GM21825 (cell line): ENCODE measurements around the gene SH3RF3.
"Not testable (repeated sequence)": the region's sequence is repeated elsewhere in the genome, so short reads cannot be mapped to it uniquely, and the experiment has no call there.

Source experiments
- ATAC-seq: cut with Tn5 transposase; IDR thresholded peaks from one replicate; pipeline ENCODE4 v1.9.1; 2021; ENCODE audit warnings: mild to moderate bottlenecking, moderate library complexity; ENCODE audit not compliant: unreplicated experiment

The SH3RF3 gene

DNA sequence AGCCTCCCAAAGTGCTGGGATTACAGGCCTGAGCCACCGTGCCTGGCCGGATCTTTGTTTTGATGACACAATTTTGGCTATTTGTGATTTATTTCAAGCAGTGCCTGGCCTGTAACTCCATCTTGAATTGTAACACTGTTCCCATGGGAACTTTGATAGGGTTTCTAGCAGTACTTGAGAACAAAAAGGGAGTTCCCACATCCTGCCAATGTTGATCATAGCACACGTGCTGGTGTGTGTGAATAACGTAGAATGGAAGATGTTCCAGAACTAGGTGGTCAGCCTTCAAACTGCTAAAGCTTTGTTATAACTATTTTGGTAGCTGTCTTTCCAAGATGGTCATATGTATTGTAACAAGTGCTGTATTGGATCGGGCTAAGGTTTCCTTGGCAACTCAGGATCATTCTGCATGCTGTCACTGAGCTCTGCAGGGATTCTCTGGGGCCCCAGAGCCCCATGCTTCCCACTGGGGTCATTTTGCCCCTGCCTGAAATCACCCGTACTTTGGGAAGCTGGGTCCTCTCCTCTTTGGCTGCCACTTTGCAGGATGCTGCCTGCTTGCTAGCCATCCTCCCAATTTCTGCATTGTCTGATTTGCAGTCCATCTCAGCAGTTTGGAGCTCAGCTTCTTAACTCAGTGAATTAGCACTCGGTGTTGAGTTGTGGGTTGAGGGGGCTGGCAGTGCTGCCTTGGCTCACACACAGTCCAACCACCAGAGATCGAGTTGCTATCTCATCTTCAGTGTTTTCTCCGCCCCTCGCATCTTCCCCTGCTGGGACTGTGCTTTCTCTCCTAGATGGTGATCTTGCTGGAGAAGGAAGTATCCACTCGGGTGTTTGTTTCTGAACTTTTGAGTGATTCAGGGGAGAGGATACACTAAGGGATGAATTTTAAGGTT is 26.8 kb downstream of the SH3RF3 start:
- no peak for ATAC-seq

DNA sequence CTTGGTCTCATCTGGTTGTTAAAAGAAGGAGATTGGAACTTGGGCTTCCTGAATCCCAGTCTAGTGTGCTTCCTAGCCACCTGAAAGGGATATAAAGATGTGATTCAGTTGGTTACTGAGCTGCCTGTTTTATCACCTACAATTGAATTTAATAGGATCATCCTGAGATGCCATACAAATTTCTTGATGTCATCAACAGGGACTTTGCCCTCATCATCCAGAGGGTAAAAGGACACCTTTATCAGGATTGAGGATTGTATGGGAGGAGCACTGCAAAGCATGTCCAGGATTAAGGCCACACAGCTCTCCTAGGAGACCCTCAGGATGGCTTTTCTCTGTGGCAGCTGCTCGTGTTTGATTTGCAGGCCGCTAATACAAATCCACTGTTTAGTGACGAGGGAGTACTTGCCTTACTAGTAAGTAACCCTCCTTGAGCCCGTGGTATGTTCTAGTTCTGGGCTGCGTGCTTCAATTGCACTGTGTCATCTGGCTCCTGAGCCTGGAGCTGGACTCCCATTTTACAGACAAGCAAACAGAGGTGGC is 28.6 kb downstream of the SH3RF3 start:
- no peak for ATAC-seq

DNA sequence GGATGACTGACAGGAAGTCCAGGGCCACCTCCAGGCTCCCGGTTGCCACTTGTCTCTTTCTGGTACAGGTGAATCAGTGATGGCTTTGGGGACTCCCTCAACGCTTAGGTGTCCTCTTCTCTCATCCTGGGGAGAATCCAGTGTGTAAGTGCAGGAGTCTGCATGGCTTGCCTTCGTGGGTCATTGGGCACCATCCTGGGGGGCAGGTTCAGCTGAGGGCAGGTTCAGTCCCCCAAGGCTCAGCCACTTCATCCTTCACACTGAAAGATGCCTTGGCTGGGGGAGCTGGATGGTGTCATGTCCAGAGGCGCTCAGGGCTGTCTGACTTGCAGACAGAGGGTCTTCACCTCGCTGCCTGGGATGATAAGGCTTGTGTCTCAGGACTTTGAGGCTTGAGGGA is 29.2 kb downstream of the SH3RF3 start:
- no peak for ATAC-seq

DNA sequence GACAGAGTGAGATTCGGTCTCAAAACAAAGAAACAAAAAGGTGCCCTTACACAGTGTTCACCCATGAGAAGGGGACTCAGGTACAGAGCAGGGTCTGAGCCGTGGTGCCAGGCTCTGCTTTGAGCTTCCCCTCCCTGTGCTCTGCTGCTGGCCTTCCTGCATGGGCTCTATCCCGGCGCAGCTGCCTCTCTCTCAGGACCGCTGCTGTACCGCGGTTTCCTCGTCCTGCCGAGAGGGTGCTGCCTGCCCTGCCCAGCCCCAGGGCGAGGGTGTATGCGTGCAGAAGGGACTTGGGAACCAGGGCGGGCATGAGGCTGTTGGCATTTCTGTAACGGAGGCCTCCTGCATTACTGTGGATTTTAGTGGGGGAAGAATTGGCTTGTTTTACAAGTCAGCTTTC is 30.1 kb downstream of the SH3RF3 start:
- no peak for ATAC-seq

DNA sequence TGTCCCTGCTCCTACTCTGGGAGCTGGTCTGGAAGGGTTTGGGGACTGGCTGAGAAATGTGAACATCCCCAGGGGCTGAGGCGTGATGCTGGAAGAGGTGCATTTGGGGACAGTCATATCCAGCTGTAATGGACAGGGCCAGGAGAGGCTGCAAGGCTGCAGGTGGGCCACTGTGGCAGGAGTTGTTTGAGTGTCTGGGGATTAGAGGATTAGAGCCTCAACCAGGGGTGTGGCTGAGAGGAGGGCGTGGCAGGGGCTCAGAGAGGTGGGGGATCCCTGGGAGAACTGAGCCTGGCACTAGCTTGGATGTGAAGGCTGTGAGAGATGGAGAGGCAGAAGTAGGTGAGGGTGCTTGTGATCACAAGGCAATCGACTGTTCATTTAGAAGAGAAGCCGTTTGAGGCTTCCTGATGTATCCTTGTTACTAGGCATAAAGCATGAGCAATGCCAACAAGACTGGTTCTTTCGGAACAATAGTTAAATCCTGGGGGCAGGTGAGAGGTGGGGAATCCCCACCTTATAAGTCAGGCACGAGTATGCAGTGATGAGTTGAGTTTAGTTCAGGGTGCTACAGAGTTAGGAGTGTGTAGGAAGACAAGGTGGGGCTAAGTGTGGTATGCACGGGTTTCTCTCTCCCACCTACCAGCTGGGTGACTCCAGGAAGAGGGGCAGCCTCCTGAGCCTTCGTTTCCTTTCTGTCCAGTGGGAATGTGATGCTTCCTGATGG is 31.9 kb downstream of the SH3RF3 start:
- no peak for ATAC-seq

DNA sequence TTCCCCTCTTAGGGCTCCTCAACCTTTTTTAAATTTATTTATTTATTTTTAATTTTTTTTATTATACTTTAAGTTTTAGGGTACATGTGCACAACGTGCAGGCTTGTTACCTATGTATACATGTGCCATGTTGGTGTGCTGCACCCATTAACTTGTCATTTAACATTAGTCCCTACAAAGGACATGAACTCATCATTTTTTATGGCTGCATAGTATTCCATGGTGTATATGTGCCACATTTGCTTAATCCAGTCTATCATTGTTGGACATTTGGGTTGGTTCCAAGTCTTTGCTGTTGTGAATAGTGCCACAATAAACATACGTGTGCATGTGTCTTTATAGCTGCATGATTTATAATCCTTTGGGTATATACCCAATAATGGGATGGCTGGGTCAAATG is 33.4 kb downstream of the SH3RF3 start:
- ATAC-seq, result not testable (repeated sequence)

DNA sequence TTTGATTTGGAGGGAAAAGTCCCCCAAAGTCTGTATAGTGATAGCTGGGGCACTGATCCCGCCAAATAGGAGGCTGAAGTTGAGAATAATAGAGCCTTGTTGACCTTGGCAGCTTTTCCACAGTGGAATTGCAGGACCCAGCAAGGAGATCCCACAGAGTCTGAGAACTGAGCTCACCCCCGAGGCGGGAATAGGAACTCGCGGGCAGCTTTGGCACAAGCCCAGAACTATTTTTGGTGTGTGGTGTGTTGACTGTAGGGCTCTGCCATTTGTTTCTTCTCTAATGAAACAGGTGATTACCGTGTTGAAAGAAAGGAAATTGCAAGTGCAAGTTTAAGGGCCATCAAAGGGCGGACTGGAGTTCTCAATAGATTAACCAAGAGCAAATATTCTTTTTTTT is 34.0 kb downstream of the SH3RF3 start:
- ATAC-seq, result no peak

DNA sequence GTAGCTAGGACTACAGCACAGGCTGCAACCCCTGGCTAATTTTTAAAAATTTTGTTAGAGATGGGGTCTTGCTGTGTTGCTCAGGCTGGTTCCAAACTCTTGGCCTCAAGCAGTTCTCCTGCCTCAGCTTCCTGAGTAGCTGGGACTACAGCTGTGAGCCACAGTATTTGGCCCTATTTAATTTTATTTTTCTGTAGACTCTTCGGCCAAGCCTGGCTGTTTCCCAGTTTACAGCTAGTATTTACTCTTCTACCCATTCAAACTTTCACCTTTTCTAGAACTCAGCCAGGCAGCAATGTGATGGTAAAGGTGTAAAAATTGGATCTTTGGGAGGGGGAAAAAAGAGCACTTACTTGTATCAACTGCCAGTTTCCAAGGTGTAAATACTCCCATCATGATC is 35.3 kb downstream of the SH3RF3 start:
- no peak for ATAC-seq

DNA sequence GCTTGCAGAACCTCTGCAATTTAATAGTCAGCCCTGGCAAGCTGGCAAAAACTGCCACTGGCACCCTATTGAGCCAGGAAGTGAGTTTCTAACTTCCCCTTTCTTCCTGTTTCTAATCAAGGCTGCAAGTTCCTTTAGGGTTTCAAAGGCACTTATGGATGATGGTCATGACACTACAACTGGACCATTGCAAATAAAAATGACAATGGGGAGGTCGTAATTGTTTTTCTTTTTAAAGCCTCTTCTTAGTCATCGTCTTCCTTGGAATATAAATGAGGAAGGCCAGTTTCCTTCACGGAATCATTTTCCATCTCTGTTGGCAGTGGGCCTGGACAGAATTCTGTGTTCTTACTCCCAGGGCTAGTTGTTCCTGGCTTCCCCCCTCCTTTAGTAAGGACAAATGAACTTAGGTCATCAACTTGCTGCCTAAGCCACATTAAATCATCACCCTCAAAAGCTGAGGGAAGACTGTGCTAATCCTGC is 35.8 kb downstream of the SH3RF3 start:
- ATAC-seq, result no peak

DNA sequence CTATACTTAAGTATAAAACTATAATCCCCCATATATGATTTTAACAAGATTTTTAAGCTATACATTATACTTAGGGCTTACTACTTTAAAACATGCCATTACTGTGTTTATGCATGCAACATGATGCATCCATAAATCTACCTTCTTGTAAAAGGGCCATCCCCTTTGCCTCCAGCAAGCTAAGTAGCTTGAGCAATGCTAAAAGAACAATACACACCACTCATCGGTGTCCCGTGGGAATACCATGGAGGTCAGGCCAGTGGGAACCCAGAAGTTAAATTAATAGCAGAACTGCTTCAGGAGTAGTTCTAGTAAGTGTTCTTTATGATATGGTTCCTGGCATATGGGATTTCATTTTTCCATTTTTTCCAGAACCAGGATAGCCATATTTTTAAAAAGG is 37.8 kb downstream of the SH3RF3 start:
- no peak for ATAC-seq

DNA sequence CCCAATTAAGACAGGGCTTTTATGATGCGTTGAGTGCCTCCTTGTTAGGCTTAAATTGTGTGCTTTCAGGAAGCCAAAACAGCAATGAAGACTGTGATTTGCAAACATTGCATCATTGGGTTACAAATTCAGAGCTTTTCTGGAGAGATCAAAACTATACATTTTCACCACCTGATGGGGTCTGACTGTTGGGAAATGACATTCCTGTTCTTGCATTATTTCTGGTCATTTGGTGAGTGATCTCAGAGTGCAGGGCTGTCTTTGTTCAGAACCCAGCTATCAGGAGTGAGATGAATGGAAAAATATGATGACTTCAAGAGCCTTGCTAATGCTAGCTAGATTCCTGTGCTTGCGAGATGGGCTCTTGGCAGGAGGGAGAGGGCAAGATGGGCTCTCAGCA is 39.1 kb downstream of the SH3RF3 start:
- no peak for ATAC-seq

DNA sequence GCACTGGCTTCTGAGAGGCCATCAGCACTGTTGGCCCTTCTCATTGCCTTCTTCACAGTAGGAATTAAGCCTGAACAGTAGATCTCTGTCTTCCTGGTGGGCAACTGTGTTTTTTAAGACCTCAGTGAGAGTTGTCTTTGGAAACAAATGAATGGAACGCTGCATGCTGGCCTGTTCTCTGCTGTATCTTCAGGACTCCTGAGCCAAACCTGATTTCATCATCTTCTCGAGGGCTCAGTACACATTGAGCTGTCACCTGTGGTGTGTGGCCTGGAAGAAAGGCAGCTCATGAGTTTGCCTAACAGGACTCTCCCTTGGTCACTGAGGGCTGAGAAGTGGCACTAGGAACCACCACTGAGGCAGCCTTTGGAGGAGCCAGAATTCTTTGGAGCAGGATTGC is 39.7 kb downstream of the SH3RF3 start:
- no peak for ATAC-seq

DNA sequence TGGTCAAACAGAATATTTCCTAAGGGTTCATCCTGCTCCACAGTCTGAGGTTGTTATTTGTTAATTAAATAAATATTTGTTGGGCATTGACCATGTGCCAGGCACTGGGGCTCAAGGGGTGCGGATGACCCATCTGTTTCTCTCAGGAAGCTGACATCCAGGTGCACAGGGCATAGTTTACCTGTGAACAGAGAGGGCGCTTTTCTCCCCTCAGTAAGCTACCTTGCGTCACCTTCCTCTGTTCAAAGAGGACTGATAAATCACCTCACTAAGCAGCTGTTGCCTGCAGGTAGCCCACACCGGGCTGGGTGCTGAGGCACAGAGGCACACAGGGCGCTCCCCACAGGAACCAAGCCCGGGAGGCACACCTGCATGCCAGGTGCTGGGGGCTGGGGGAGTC is 41.6 kb downstream of the SH3RF3 start:
- ATAC-seq, result no peak

DNA sequence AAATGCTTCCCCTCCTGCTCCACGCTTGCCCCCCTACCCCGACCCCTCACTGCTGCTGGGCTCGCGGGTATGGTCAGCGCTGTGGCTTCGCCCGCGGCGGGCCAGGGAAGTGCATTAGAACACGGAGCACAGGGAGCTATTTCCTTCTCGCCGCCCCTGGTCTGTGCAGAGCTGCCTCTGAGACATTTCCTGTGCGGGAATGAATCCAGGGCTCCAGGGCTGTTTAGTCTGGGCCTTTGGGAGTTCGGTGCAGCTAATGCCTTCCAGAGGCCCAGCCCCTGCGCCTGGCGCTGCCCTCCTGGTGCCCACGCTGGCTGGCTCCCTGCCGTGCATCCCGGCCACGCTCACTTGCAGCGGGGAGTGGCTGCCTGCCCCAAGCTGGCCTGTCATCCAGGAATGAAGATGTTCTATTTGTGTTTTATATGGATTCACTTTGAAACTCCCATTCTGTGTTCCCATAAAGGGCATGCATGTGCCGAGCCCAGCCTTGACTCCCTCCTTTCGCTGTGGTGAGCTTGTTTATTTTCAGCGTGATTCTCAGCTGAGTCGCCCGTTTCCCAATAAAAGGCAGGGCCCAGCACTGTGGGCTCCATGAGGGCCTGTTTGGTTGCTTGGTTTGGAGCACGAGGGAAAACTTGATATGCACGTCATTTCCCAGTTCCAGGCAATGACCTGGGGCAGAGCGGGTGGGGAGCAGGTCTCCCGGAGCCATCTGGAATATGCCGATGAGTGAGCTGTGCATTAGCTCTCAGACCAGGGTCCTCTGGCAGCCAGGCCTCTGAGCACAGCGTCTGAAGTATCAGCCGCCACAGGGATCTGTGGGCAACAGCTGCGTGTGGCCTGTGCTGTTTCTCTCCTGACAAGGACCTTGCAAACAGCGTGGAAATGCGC is 42.7 kb downstream of the SH3RF3 start:
- no peak for ATAC-seq

DNA sequence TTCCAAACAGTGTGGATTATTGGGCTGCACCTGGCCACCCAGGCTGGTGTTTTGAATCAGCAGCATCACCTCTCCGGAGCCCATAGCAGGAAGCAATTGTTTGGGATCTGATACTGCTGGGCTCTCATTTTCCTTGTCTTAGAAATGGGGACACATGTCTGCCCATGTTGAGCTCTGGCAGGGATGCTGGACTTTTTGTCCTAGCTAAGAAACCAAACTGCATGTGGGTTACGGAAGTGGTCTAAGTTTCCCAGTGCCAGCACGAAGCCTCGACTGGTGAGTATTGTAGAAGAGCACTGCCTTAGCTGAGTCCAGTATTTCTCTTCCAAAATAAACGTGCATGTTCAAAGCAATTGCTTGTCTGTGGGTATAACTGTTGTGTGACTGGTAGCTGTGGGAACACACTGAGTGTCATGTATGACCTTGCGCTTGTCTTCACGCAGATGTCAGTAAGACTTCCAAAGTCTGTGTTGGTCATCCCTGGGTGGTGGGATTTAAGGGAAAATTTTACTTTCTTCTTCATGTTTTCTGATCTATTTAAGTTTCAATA is 43.6 kb downstream of the SH3RF3 start:
- no peak for ATAC-seq

DNA sequence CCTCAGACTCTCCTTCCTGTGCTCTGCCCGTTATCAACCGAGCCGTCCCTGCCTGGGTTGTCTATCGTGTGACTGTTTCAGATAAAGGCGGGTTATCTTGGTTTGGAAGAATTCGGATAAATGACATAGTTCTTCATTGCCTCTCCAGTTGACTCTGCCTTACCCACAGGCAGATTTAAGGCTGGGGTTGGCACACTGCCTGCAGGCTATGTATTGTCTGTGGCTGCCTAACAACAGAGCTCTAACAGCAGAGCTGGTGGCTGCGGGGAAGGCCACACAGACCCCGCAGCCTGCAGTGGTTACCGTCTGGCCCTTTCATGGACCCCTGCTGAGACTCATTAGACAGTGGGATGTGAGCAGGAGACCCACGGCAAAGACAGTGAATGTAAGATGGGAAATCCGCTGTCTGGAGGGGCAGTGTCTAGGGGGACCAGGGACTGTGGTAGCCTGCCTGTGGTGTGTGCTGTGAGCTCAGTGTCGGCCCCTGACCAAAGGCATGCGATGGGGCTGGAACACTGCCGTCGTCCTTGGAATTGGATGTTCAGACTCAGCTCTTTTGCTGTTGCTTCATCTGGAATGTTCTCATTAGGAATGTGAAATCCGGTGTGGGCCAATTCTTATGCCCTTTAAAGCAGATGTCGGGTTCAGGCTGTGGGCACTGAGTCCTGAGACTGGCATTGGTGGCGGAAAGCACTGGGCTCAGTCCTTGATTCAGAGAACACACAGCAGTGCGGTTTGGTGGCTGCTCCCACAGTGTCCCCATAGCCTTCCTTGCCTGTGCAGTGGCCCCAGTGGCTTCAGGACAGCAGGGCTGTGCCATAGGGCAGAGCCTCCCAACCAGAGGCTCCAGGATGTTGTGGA is 44.5 kb downstream of the SH3RF3 start:
- no peak for ATAC-seq

DNA sequence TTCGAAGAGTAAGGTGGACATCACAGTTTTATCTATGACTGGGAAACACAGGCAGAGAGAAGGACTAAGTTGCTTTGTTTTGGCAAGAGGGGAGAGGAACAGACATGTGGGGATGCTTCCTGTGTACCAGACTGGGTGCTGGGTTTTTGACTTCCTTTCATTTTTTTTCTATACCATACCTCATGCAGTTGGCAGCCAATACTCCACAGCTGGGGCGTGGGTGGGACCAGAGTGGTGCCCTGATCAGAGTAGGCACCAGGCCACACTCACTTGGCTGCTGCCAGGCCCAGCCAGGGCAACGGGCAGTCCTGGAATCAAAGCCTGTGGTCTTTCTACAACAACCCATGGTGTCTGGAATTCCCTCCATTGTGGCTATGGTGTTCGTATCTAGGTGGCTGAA is 45.2 kb downstream of the SH3RF3 start:
- ATAC-seq, result no peak

DNA sequence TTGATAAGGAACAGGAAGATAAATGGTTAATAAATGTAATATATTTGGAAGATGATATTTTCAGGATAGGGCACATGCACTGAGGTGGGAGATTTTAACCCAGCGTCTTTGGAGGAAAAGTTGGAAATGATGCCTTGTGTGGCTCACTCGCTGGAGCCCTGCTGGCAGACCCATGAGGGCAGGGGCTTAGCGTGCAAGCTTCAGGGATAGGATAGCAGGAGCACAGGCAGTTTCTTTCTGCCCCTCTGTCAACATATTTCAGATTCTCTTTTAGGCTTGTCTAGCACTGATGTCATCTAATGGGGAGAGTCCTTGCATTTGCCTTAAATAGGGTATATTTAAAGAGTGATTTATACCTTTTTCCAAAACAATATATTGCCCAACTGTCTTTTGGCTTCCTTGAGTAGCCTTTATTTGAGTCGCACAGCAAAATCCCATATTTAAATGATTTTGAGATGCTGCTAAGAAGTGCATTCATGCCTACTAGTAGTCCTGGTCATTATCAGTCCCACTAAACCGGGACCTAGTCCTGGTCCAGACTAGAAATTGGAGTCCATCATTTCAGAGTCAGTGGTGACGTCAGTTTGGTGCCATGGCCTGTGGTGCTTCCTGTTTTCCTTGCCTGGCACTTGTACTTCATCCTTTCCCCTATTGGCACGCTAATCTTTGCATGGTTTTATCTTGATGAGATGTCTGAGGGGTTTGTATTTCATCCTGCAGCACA is 45.8 kb downstream of the SH3RF3 start:
- ATAC-seq, result no peak

DNA sequence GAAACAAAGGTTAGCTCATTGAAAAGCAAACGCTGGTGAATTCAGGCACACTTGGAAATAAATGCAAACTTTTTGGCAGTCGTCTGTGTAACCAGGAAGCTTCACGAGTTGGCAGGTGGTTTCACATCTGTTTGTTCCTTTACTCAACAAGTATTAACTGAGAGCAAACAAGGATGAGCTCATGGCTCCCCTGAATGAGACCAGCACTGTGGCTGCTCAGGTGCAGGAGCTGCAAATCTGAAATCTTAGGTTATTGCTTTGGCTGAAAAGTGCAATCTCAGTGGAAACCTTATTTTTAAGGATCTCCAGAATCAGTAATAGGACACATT is 46.3 kb downstream of the SH3RF3 start:
- ATAC-seq, result no peak
